Measurements from ENCODE around the gene YJEFN3. TPM values are rescaled to one million over a fixed set of nuclear protein-coding genes. Genes with fewer than 3 reads are reported as not detected.

YJEFN3 gene
- total RNA-seq, 1 experiment from 2014 or later: 25.3 TPM

DNA sequence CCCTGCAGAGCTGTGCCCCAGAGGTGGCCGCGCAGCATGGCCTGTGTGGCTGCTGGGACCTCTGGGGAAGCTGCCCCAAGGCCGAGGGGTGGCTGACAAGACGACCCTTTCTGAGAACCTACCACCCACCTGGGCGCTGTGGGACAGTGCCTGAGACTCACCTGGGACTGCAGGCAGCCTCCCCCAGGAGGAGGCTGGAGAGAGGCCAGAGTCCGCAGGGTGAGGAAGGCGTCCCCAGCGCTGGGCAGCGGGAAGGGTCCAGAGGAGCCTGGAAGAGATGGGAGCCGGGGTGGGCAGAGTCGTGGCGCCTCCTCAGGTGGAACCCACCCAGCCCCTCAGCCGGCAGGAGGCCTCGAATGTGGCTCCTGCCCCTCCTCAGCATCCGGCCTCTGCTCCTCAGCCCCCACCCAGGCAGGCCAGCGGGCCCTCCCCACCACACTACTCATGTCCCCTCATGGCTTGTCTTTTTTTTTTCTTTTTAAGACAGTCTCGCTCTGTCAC is 34.7 kb downstream of the YJEFN3 start (continued):
- TF ChIP-seq, protein P1, sequence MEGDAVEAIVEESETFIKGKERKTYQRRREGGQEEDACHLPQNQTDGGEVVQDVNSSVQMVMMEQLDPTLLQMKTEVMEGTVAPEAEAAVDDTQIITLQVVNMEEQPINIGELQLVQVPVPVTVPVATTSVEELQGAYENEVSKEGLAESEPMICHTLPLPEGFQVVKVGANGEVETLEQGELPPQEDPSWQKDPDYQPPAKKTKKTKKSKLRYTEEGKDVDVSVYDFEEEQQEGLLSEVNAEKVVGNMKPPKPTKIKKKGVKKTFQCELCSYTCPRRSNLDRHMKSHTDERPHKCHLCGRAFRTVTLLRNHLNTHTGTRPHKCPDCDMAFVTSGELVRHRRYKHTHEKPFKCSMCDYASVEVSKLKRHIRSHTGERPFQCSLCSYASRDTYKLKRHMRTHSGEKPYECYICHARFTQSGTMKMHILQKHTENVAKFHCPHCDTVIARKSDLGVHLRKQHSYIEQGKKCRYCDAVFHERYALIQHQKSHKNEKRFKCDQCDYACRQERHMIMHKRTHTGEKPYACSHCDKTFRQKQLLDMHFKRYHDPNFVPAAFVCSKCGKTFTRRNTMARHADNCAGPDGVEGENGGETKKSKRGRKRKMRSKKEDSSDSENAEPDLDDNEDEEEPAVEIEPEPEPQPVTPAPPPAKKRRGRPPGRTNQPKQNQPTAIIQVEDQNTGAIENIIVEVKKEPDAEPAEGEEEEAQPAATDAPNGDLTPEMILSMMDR (IDR thresholded peaks at IDR 0.05 in 2 of 3, conservative IDR thresholded peaks at IDR 0.05 in 1 of 3; ENCODE audit: borderline replicate concordance in 1 of 3, insufficient read depth in 1 of 3, low read depth in 2 of 3, low read length in 2 of 3): no peak
- no peak for TF ChIP-seq JUND (IDR thresholded peaks at IDR 0.05)

DNA sequence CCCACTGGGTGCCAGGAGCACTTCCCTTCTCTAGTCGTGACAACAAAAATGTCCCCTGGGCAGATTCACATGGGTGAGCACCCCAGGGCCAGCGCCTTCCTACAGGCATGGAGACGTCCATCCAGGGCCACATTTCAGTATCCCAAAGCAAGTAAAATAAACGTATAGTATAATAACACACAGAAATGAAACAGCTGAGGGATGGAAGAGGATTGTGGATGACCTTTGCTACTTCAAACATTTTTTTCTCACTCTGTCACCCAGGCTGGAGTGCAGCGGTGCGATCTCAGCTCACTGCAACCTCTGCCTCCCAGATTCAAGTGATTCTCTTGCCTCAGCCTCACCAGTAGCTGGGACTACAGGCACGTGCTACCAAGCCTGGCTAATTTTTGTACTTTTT is 37.6 kb downstream of the YJEFN3 start:
- Histone ChIP-seq H2AFZ (ENCODE audit: low read depth, low read length, poor library complexity, severe bottlenecking) (no peak overlapping the region), H4K20me1 (ENCODE audit: insufficient read depth) (no peaks in the 10 kb centered on the region), H3K4me2 (ENCODE audit: low read length) (no peak overlapping the region), H3K79me2 (ENCODE audit: insufficient read depth, low read length) (no peaks in the 10 kb centered on the region), H3K4me3 (replicated peaks in 1 of 2; ENCODE audit: low read depth in 1 of 2, low read length in 2 of 2) (no peak overlapping the region), H3K4me1 (ENCODE audit: control insufficient read depth in 1 of 2, insufficient read depth in 2 of 2, low read length in 2 of 2) (no peaks in the 10 kb centered on the region), H3K9me2 (ENCODE audit: insufficient read depth) (no peaks in the 10 kb centered on the region), H3K36me3 (ENCODE audit: control insufficient read depth in 1 of 2, insufficient read depth in 2 of 2, low read length in 2 of 2) (peaks cover 0 to 2% of the 10 kb centered on the region in 2 experiments; a peak in 2 of 4 replicates), H3K9ac (ENCODE audit: low read length) (no peak overlapping the region), H3K27ac (ENCODE audit: low read depth, low read length) (no peak overlapping the region), H3K9me3 (ENCODE audit: control insufficient read depth in 1 of 2, insufficient read depth in 1 of 2, low read depth in 1 of 2, low read length in 2 of 2) (no peaks in the 10 kb centered on the region), H3K27me3 (ENCODE audit: insufficient read depth, low read length) (no peaks in the 10 kb centered on the region)
- no peak for DNase-seq (ENCODE audit: low read depth, low spot score)
- TF ChIP-seq SIN3A (IDR thresholded peaks at IDR 0.05; ENCODE audit: low read depth) (no peak), EGR1 (IDR thresholded peaks at IDR 0.05; ENCODE audit: low read depth) (no peak), JUND (IDR thresholded peaks at IDR 0.05) (no peak), ELF1 (IDR thresholded peaks at IDR 0.05; ENCODE audit: borderline replicate concordance, low read depth) (no peak), EZH2phosphoT487 (IDR thresholded peaks at IDR 0.05; ENCODE audit: borderline replicate concordance) (no peak), CBX3 (IDR thresholded peaks at IDR 0.05; ENCODE audit: low read depth) (no peak), POLR2A (IDR thresholded peaks at IDR 0.05; ENCODE audit: borderline replicate concordance, extremely low read depth, insufficient read depth, insufficient read length) (no peak), SP1 (IDR thresholded peaks at IDR 0.05; ENCODE audit: low read depth) (no peak), ZFX (IDR thresholded peaks at IDR 0.05) (no peak)
- TF ChIP-seq, protein P2, sequence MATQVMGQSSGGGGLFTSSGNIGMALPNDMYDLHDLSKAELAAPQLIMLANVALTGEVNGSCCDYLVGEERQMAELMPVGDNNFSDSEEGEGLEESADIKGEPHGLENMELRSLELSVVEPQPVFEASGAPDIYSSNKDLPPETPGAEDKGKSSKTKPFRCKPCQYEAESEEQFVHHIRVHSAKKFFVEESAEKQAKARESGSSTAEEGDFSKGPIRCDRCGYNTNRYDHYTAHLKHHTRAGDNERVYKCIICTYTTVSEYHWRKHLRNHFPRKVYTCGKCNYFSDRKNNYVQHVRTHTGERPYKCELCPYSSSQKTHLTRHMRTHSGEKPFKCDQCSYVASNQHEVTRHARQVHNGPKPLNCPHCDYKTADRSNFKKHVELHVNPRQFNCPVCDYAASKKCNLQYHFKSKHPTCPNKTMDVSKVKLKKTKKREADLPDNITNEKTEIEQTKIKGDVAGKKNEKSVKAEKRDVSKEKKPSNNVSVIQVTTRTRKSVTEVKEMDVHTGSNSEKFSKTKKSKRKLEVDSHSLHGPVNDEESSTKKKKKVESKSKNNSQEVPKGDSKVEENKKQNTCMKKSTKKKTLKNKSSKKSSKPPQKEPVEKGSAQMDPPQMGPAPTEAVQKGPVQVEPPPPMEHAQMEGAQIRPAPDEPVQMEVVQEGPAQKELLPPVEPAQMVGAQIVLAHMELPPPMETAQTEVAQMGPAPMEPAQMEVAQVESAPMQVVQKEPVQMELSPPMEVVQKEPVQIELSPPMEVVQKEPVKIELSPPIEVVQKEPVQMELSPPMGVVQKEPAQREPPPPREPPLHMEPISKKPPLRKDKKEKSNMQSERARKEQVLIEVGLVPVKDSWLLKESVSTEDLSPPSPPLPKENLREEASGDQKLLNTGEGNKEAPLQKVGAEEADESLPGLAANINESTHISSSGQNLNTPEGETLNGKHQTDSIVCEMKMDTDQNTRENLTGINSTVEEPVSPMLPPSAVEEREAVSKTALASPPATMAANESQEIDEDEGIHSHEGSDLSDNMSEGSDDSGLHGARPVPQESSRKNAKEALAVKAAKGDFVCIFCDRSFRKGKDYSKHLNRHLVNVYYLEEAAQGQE (IDR thresholded peaks at IDR 0.05; ENCODE audit: low read depth): no peak
- CTCF ChIA-PET: no interaction called here
- POLR2A ChIA-PET: no interaction called here
- BruUV-seq (replicated peaks): no TSS peak
- intact Hi-C loops (cut with micrococcal nuclease): no loop called here
- ATAC-seq: no peak
- RAD21 ChIA-PET (ENCODE audit: low non-redundant PET in 1 of 2, low total read pairs in 2 of 2, uncharacterized antibody in 2 of 2, unreplicated experiment in 2 of 2): no interaction called here
